T-helper 1 cell treated with Interleukin-12 subunit alpha and Interleukin-12 subunit beta and Interleukin-4 antibody, amounts not matched to agents 30 μg/mL and 1 μg/mL, for 36 hours (primary cell): Measurements from ENCODE around the gene SLC6A6.

Experiments
- H3K27ac Mint-ChIP-seq: one replicate; pipeline ENCODE4 v1.8.0; 2021; ENCODE audit warnings: mild to moderate bottlenecking, mixed read lengths
- H3K27me3 Mint-ChIP-seq: one replicate; pipeline ENCODE4 v1.8.0; 2021; ENCODE audit warnings: low read depth, mixed read lengths
- H3K36me3 Mint-ChIP-seq: one replicate; pipeline ENCODE4 v1.8.0; 2021; ENCODE audit warnings: low read depth, mixed read lengths
- H3K4me1 Mint-ChIP-seq: one replicate; pipeline ENCODE4 v1.8.0; 2021; ENCODE audit warnings: low read depth, mixed read lengths
- H3K4me3 Mint-ChIP-seq: one replicate; pipeline ENCODE4 v1.8.0; 2021; ENCODE audit warnings: mild to moderate bottlenecking, moderate library complexity, mixed read lengths
- H3K9me3 Mint-ChIP-seq: one replicate; pipeline ENCODE4 v1.8.0; 2021; ENCODE audit warnings: mixed read lengths

The SLC6A6 gene

GRCh38 chr3:14471690-14472089 lies 69.3 kb downstream of the SLC6A6 start:
- Mint-ChIP-seq H3K4me1 (peaks cover 5% of the 10 kb centered on the region), H3K9me3 (no peaks in the 10 kb centered on the region), H3K27me3 (no peaks in the 10 kb centered on the region), H3K27ac (no peak overlapping the region), H3K36me3 (peaks cover 6% of the 10 kb centered on the region), H3K4me3 (no peak overlapping the region)

DNA sequence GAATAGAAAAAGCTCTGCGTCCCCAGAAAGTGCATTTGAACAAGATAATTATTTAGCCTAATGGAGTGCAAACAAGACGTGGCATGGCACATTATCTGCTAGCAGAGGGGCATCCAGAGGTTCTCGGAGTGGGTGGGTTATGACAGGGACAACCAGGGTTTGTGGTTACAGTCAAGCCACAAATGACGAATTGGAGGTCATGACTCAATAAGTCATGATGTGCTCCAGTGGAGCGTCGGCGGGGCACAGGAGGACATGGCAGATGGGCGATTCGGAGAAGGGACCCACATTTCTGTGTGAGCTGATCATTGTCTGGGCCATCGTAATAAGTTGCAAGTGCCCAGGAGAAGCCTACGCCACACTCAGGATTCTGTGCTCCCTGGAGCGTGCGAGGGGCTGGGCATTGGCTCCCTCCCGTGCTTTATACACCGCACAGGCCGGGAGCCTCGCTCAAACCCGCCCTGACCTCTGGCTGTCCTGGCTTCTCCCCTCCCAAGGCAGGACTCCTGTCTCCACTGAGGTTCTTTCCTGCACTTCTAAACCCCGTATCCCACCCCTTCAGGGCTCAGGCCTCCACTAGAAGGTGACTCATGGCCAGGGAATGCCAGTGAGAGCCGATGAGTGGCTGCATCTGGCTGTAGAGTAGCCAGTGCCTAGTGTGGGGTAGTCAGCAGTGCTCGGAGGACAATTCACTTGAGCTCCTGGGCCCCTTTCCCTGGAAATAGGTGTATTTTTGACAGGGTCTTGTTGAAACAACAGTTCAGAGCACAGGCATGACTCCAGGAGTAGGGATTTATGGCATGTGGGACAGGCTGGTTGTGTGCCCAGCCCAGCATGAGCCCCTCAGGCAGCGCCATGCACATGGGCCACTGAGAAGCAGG lies 70.3 kb downstream of the SLC6A6 start:
- H3K9me3 Mint-ChIP-seq, result no peaks in the 10 kb centered on the region
- peaks cover 5% of the 10 kb centered on the region for H3K4me1 Mint-ChIP-seq
- H3K36me3 Mint-ChIP-seq, result peaks cover 10% of the 10 kb centered on the region
- H3K27me3 Mint-ChIP-seq, result no peaks in the 10 kb centered on the region
- no peak overlapping the region for H3K4me3 Mint-ChIP-seq
- no peak overlapping the region for H3K27ac Mint-ChIP-seq

- H3K9me3 Mint-ChIP-seq, result no peaks in the 10 kb centered on the region
- peaks cover 14% of the 10 kb centered on the region for H3K36me3 Mint-ChIP-seq
- no peak overlapping the region for H3K4me3 Mint-ChIP-seq
- peak overlapping the region; percentile 63 for H3K27ac Mint-ChIP-seq
- H3K27me3 Mint-ChIP-seq, result no peaks in the 10 kb centered on the region
- peaks cover 5% of the 10 kb centered on the region for H3K4me1 Mint-ChIP-seq
Observed at GRCh38 chr3:14473411-14473891, 71.0 kb downstream of the SLC6A6 start.

DNA sequence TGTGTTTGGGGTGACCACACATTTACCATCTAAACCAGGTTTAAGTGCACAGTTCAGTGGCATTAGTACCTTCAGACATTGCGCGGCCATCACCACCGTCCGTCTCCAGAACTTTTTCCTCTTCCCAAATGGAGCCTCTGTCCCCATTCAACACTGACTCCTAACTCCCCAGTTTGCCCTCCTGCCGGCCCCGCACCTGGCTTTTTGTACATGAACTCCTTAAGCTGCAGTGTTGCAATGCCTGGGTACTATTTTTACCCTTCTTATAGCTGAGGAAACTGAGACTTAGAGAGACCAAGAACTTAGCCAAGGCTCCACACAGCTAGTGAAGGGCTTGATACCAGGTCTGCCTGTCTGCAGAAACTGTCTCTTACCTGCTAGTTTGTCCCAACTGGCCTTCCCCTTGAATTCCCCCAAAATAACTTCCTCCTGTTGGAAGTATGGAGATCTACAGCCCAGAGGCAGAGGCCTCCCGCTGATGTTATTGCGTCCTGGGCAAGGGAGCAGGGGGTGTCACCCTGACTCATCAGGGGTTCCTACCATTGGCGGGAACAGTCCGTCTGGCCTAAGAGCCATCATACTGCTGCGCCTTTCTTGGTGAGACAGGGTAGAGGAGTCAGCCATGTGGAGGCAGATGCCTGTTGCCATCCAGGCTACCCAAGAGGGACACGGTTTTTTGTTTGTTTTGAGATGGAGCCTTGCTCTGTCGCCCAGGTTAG lies 72.1 kb downstream of the SLC6A6 start:
- Mint-ChIP-seq H3K9me3 (no peaks in the 10 kb centered on the region), H3K36me3 (peaks cover 19% of the 10 kb centered on the region), H3K27ac (no peak overlapping the region), H3K4me1 (peaks cover 5% of the 10 kb centered on the region), H3K4me3 (no peak overlapping the region), H3K27me3 (no peaks in the 10 kb centered on the region)

GRCh38 chr3:14475621-14476020 lies 73.2 kb downstream of the SLC6A6 start:
- no peak overlapping the region for H3K27ac Mint-ChIP-seq

GRCh38 chr3:14476583-14477265 lies 74.3 kb downstream of the SLC6A6 start:
- H3K4me1 Mint-ChIP-seq, result no peaks in the 10 kb centered on the region
- no peak overlapping the region for H3K4me3 Mint-ChIP-seq
- no peak overlapping the region for H3K27ac Mint-ChIP-seq
- H3K36me3 Mint-ChIP-seq, result peaks cover 28% of the 10 kb centered on the region
- H3K9me3 Mint-ChIP-seq, result no peaks in the 10 kb centered on the region
- H3K27me3 Mint-ChIP-seq, result no peaks in the 10 kb centered on the region

More at GRCh38 chr3:14475621-14476020, 73.2 kb downstream of the SLC6A6 start:
- no peak overlapping the region for H3K4me3 Mint-ChIP-seq
- no peaks in the 10 kb centered on the region for H3K9me3 Mint-ChIP-seq
- H3K4me1 Mint-ChIP-seq, result peaks cover 5% of the 10 kb centered on the region
- peaks cover 19% of the 10 kb centered on the region for H3K36me3 Mint-ChIP-seq
- no peaks in the 10 kb centered on the region for H3K27me3 Mint-ChIP-seq

- H3K36me3 Mint-ChIP-seq, result peaks cover 25% of the 10 kb centered on the region
- H3K27ac Mint-ChIP-seq, result no peak overlapping the region
- H3K4me1 Mint-ChIP-seq, result no peaks in the 10 kb centered on the region
- H3K4me3 Mint-ChIP-seq, result no peak overlapping the region
- no peaks in the 10 kb centered on the region for H3K9me3 Mint-ChIP-seq
- H3K27me3 Mint-ChIP-seq, result no peaks in the 10 kb centered on the region
Observed at GRCh38 chr3:14477311-14477935, 75.0 kb downstream of the SLC6A6 start.

GRCh38 chr3:14478956-14479550 lies 76.6 kb downstream of the SLC6A6 start:
- Mint-ChIP-seq H3K27ac (no peak overlapping the region), H3K4me3 (no peak overlapping the region), H3K27me3 (no peaks in the 10 kb centered on the region), H3K9me3 (no peaks in the 10 kb centered on the region), H3K36me3 (peaks cover 26% of the 10 kb centered on the region), H3K4me1 (no peaks in the 10 kb centered on the region)

DNA sequence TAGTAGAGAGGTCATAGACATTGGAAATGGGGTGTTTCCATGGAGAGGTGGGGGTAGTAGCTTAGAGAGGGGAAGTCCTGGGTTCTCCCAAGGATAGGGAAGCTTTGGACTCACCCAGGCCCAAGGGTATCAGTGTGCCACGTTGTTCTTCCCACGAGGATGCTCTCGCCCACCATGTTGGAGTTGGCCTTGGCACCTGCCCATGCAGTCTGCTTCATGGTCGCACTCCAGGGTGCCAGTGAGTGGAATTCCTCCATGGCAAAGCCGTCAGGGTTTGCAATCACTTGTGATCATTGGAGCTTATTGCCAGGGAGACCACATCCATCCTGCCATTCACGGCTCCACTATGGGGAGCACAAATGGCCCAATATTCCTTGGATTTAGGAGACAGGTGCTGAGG lies 77.2 kb downstream of the SLC6A6 start:
- H3K9me3 Mint-ChIP-seq, result no peaks in the 10 kb centered on the region
- no peak overlapping the region for H3K4me3 Mint-ChIP-seq
- no peaks in the 10 kb centered on the region for H3K4me1 Mint-ChIP-seq
- no peak overlapping the region for H3K27ac Mint-ChIP-seq
- H3K27me3 Mint-ChIP-seq, result no peaks in the 10 kb centered on the region
- peaks cover 31% of the 10 kb centered on the region for H3K36me3 Mint-ChIP-seq

GRCh38 chr3:14480207-14481017 lies 78.0 kb downstream of the SLC6A6 start:
- Mint-ChIP-seq H3K27me3 (no peaks in the 10 kb centered on the region), H3K4me3 (no peak overlapping the region), H3K4me1 (no peaks in the 10 kb centered on the region), H3K9me3 (no peaks in the 10 kb centered on the region), H3K36me3 (peaks cover 36% of the 10 kb centered on the region), H3K27ac (no peak overlapping the region)

DNA sequence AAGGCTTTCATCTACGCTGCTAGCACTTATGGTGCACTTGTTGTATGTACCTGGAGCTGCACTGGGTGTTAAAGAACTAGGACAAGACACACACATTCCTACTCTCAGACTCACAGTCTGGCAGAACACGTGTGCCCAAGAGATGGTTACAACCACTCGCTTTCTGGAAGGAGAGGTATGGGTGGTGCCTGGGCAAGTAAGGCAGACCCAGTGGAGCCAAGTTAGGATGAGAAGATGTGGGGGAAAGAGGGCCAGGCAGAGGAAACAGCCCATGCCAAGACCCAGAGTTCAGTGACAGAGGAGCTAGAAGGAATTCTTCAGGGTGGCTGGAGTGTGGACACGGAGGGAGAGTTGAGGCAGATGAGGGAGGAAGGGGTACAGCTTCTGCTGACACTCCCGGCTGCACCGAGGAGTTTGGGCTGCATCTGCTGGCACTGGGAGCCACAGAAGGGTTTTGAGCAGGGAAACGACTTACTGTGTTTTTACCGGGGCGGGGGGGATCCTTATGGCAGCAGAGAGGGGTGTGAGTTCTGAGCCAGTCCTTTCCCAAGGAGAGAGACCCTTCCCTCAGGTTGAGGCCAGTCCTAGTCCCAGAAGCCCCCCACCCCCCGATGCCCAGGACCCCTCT lies 78.7 kb downstream of the SLC6A6 start:
- Mint-ChIP-seq H3K9me3 (no peaks in the 10 kb centered on the region), H3K4me3 (no peak overlapping the region), H3K36me3 (peaks cover 37% of the 10 kb centered on the region), H3K4me1 (no peaks in the 10 kb centered on the region), H3K27ac (peak overlapping the region; percentile 4), H3K27me3 (no peaks in the 10 kb centered on the region)

- H3K4me1 Mint-ChIP-seq, result no peaks in the 10 kb centered on the region
- H3K4me3 Mint-ChIP-seq, result no peak overlapping the region
- no peaks in the 10 kb centered on the region for H3K27me3 Mint-ChIP-seq
- H3K36me3 Mint-ChIP-seq, result peaks cover 37% of the 10 kb centered on the region
- H3K27ac Mint-ChIP-seq, result peak overlapping the region; percentile 1
- no peaks in the 10 kb centered on the region for H3K9me3 Mint-ChIP-seq
Observed at GRCh38 chr3:14481646-14482036, 79.2 kb downstream of the SLC6A6 start.

DNA sequence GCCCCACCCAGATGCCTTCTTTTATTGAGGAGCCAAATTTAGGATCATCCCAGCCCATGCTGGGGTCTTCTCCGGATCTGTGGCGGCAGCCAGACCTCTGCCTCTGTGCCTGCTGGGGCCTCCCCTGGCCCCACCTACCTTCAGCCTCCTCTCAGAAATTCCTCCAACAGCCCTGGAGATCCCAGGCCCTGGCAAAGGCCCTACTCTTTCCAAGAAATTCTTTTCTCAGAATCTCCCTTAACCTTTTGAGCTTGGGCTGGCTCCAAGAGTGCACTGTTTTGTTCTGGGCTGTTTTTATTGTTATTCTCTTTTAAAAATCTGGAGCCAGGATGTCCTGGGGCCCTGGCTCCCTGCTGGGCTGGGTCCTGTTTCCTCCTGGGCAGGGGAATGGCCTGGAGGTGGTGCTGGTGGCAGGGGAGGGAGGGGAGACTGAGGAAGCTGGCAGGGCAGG lies 79.9 kb downstream of the SLC6A6 start:
- H3K4me3 Mint-ChIP-seq, result no peak overlapping the region
- no peaks in the 10 kb centered on the region for H3K9me3 Mint-ChIP-seq
- H3K27ac Mint-ChIP-seq, result no peak overlapping the region
- H3K36me3 Mint-ChIP-seq, result peaks cover 38% of the 10 kb centered on the region
- H3K4me1 Mint-ChIP-seq, result no peaks in the 10 kb centered on the region
- no peaks in the 10 kb centered on the region for H3K27me3 Mint-ChIP-seq
